HG02884 (cell line): ENCODE measurements around the gene PRSS58.

ENCODE experiments used
- ATAC-seq: cut with Tn5 transposase; IDR thresholded peaks from one replicate; pipeline ENCODE4 v1.9.1; 2021; ENCODE audit warnings: mild to moderate bottlenecking, moderate library complexity; ENCODE audit not compliant: unreplicated experiment

PRSS58 gene

GRCh38 chr7:142257958-142258357, at the start of gene PRSS58:
Gene PRSS58, minus strand, starts transcription at chr7:142258058. Its CDS starts 351 bp downstream, at chr7:142257707.
- ATAC-seq, result no peak

- ATAC-seq, result no peak
Observed at GRCh38 chr7:142307246-142307900, 49.5 kb upstream of the PRSS58 start.

- peak; percentile 48 for ATAC-seq
Observed at GRCh38 chr7:142303650-142304049, 45.8 kb upstream of the PRSS58 start.

- no peak for ATAC-seq
Observed at GRCh38 chr7:142301923-142302550, 44.2 kb upstream of the PRSS58 start.

- no peak for ATAC-seq
Observed at GRCh38 chr7:142301299-142301698, 43.4 kb upstream of the PRSS58 start.

- no peak for ATAC-seq
Observed at GRCh38 chr7:142300689-142301088, 42.8 kb upstream of the PRSS58 start.

- ATAC-seq, result no peak
Observed at GRCh38 chr7:142299237-142299781, 41.5 kb upstream of the PRSS58 start.

GRCh38 chr7:142298627-142299026, 40.8 kb upstream of the PRSS58 start:
- no peak for ATAC-seq

GRCh38 chr7:142298009-142298408, 40.2 kb upstream of the PRSS58 start:
- no peak for ATAC-seq

- ATAC-seq, result no peak
Observed at GRCh38 chr7:142280263-142280662, 22.4 kb upstream of the PRSS58 start.

GRCh38 chr7:142279601-142280000, 21.7 kb upstream of the PRSS58 start:
- no peak for ATAC-seq

GRCh38 chr7:142275028-142275427, 17.2 kb upstream of the PRSS58 start:
- no peak for ATAC-seq

GRCh38 chr7:142272841-142273240, 15.0 kb upstream of the PRSS58 start:
- no peak for ATAC-seq

GRCh38 chr7:142263598-142264380, 5.9 kb upstream of the PRSS58 start:
- ATAC-seq, result no peak

GRCh38 chr7:142250705-142251104, 7.2 kb downstream of the PRSS58 start:
- no peak for ATAC-seq

- ATAC-seq, result no peak
Observed at GRCh38 chr7:142249918-142250317, 7.9 kb downstream of the PRSS58 start.

- no peak for ATAC-seq
Observed at GRCh38 chr7:142248166-142249160, 9.4 kb downstream of the PRSS58 start.

- ATAC-seq, result no peak
Observed at GRCh38 chr7:142243823-142244222, 14.0 kb downstream of the PRSS58 start.

- no peak for ATAC-seq
Observed at GRCh38 chr7:142240546-142240945, 17.3 kb downstream of the PRSS58 start.

- no peak for ATAC-seq
Observed at GRCh38 chr7:142231716-142232115, 26.1 kb downstream of the PRSS58 start.
